Measurements from ENCODE around the gene CAPZB. TPM values are rescaled to one million over a fixed set of nuclear protein-coding genes. Genes with fewer than 3 reads are reported as not detected.

CAPZB gene
- polyA plus RNA-seq, 1 donor from 2014 or later: 159 TPM

DNA sequence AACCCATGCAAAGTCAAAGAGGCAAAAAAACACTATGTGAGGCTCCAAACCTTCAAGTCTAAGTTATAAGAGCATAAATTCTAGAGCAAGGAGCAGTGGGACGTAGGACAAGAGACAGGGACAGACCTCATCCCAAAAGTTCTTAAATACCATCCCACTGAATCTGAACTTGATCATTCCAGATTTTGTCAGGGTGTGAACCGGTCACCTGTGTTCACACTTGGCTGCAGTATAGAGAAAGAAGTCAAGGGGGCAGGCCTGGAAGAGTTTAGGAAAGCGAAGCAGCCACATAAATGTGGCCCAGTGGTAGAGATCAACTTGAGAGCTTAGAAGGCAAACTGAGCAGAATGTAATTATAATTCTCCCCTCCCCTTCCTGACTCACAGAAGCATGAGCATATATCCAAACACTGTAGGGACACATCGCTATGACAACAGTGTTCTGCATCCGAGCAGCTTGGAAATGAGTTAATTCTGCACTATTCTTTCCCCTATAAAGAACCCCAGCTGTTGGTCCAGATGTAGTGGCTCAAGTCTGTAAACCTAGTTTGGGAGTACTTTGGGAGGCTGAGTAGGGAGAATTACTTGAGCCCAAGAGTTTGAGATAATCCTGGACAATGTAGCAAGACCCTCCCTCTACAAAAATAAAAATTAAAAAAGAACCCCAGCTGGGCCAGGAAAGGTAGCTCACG is 176.1 kb downstream of the CAPZB start:
- Histone ChIP-seq H3K79me2 (replicated peaks; ENCODE audit: insufficient read depth, low read length) (peaks cover 12% of the 10 kb centered on the region), H3K36me3 (ENCODE audit: insufficient read depth, low read length) (no peaks in the 10 kb centered on the region), H3K9ac (ENCODE audit: low read length) (no peak overlapping the region), H3K4me2 (ENCODE audit: low read length) (no peak overlapping the region), H4K20me1 (ENCODE audit: insufficient read depth) (no peaks in the 10 kb centered on the region), H3K27me3 (ENCODE audit: insufficient read depth, low read depth, low read length) (no peaks in the 10 kb centered on the region), H2AFZ (ENCODE audit: low read depth, low read length) (no peak overlapping the region), H3K27ac (ENCODE audit: low read length) (no peak overlapping the region), H3K9me3 (ENCODE audit: low read length) (no peaks in the 10 kb centered on the region), H3F3A (ENCODE audit: insufficient read depth, low read length, poor library complexity, severe bottlenecking) (no peaks in the 10 kb centered on the region), H3K9me2 (ENCODE audit: insufficient read depth, low read length) (no peaks in the 10 kb centered on the region), H3K4me3 (ENCODE audit: low read length) (no peak overlapping the region)
- TF ChIP-seq, protein P1, sequence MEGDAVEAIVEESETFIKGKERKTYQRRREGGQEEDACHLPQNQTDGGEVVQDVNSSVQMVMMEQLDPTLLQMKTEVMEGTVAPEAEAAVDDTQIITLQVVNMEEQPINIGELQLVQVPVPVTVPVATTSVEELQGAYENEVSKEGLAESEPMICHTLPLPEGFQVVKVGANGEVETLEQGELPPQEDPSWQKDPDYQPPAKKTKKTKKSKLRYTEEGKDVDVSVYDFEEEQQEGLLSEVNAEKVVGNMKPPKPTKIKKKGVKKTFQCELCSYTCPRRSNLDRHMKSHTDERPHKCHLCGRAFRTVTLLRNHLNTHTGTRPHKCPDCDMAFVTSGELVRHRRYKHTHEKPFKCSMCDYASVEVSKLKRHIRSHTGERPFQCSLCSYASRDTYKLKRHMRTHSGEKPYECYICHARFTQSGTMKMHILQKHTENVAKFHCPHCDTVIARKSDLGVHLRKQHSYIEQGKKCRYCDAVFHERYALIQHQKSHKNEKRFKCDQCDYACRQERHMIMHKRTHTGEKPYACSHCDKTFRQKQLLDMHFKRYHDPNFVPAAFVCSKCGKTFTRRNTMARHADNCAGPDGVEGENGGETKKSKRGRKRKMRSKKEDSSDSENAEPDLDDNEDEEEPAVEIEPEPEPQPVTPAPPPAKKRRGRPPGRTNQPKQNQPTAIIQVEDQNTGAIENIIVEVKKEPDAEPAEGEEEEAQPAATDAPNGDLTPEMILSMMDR (IDR thresholded peaks at IDR 0.05; ENCODE audit: poor library complexity, severe bottlenecking): no peak
- TF ChIP-seq, protein P2, sequence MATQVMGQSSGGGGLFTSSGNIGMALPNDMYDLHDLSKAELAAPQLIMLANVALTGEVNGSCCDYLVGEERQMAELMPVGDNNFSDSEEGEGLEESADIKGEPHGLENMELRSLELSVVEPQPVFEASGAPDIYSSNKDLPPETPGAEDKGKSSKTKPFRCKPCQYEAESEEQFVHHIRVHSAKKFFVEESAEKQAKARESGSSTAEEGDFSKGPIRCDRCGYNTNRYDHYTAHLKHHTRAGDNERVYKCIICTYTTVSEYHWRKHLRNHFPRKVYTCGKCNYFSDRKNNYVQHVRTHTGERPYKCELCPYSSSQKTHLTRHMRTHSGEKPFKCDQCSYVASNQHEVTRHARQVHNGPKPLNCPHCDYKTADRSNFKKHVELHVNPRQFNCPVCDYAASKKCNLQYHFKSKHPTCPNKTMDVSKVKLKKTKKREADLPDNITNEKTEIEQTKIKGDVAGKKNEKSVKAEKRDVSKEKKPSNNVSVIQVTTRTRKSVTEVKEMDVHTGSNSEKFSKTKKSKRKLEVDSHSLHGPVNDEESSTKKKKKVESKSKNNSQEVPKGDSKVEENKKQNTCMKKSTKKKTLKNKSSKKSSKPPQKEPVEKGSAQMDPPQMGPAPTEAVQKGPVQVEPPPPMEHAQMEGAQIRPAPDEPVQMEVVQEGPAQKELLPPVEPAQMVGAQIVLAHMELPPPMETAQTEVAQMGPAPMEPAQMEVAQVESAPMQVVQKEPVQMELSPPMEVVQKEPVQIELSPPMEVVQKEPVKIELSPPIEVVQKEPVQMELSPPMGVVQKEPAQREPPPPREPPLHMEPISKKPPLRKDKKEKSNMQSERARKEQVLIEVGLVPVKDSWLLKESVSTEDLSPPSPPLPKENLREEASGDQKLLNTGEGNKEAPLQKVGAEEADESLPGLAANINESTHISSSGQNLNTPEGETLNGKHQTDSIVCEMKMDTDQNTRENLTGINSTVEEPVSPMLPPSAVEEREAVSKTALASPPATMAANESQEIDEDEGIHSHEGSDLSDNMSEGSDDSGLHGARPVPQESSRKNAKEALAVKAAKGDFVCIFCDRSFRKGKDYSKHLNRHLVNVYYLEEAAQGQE (IDR thresholded peaks at IDR 0.05; ENCODE audit: borderline replicate concordance): no peak
- TF ChIP-seq SMC3 (conservative IDR thresholded peaks at IDR 0.05; ENCODE audit: poor library complexity): no peak
- TF ChIP-seq MXI1 (conservative IDR thresholded peaks at IDR 0.05; ENCODE audit: poor library complexity, severe bottlenecking): no peak
- TF ChIP-seq TAF1 (IDR thresholded peaks at IDR 0.05; ENCODE audit: low read depth): no peak

DNA sequence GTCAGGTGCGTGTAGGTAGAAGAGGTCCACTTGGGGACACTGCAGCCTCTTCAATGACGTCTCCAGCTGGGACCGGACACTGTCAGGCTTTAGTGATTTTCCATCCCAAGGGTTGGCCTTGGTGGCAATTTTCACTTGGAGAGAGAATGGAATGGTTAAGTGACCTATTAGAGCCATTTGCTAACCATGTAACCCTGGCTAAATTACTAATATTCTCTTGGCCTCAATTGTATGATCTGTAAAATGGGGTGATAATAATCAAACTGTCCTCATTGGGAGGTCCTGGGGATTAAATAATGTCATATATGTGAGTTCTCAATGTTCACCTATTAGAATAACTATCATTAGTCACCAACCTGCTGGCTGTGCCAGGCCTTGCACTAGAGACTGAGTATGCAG is 176.8 kb downstream of the CAPZB start:
- Histone ChIP-seq H3F3A (ENCODE audit: insufficient read depth, low read length, poor library complexity, severe bottlenecking) (no peaks in the 10 kb centered on the region), H3K9me2 (ENCODE audit: insufficient read depth, low read length) (no peaks in the 10 kb centered on the region), H3K36me3 (ENCODE audit: insufficient read depth, low read length) (no peaks in the 10 kb centered on the region), H2AFZ (ENCODE audit: low read depth, low read length) (no peak overlapping the region), H4K20me1 (ENCODE audit: insufficient read depth) (no peaks in the 10 kb centered on the region), H3K27me3 (ENCODE audit: insufficient read depth, low read depth, low read length) (no peaks in the 10 kb centered on the region), H3K79me2 (replicated peaks; ENCODE audit: insufficient read depth, low read length) (peaks cover 12% of the 10 kb centered on the region), H3K9me3 (ENCODE audit: low read length) (no peaks in the 10 kb centered on the region), H3K27ac (ENCODE audit: low read length) (no peak overlapping the region), H3K4me3 (ENCODE audit: low read length) (no peak overlapping the region), H3K9ac (ENCODE audit: low read length) (no peak overlapping the region), H3K4me2 (ENCODE audit: low read length) (no peak overlapping the region)
- TF ChIP-seq POLR2AphosphoS5 (IDR thresholded peaks at IDR 0.05): no peak
- TF ChIP-seq MXI1 (conservative IDR thresholded peaks at IDR 0.05; ENCODE audit: poor library complexity, severe bottlenecking): no peak
- no peak for TF ChIP-seq EP300 (conservative IDR thresholded peaks at IDR 0.05; ENCODE audit: poor library complexity, severe bottlenecking)
- no peak for TF ChIP-seq EZH2 (IDR thresholded peaks at IDR 0.05; ENCODE audit: borderline replicate concordance, insufficient read depth, low read length, poor library complexity, severe bottlenecking)
- TF ChIP-seq TAF1 (IDR thresholded peaks at IDR 0.05; ENCODE audit: low read depth): no peak
- TF ChIP-seq, protein P2 (IDR thresholded peaks at IDR 0.05; ENCODE audit: borderline replicate concordance): no peak
- no peak for TF ChIP-seq RAD21 (conservative IDR thresholded peaks at IDR 0.05)
- TF ChIP-seq, protein P1 (IDR thresholded peaks at IDR 0.05; ENCODE audit: poor library complexity, severe bottlenecking): no peak
- TF ChIP-seq SMC3 (conservative IDR thresholded peaks at IDR 0.05; ENCODE audit: poor library complexity): no peak
